ENCODE measurements around the gene RPL31. TPM values are rescaled to one million over a fixed set of nuclear protein-coding genes. Genes with fewer than 3 reads are reported as not detected.

Gene RPL31
- total RNA-seq, 1 experiment from 2014 or later: 1,893 TPM

DNA sequence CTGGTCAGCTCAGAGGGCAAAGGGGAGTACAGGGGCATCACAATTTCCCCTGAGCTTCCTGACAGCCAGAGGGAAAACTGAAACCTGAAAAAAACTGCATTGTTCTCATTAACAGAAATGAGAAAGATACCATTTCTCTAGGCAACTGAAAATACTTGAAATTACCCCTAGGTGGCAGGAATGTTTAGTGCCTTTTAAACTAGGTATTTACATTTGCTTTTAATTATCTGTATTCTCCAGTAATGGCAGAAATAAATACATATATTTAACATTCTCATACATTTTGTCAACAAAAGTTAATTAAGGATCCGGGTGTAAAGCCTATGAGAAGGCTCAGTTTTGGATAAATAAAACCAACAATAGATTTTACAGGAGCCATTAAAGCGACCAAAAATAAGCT lies 34.5 kb downstream of the RPL31 start:
- Histone ChIP-seq H2AK5ac (ENCODE audit: insufficient read length, low read length) (no peak overlapping the region), H3T11ph (ENCODE audit: low read length) (no peak overlapping the region), H2BK12ac (ENCODE audit: insufficient read length, low read depth, low read length) (no peak overlapping the region), H2AFZ (ENCODE audit: low read length) (no peak overlapping the region), H3K27me3 (ENCODE audit: insufficient read depth, low read length) (no peaks in the 10 kb centered on the region), H2BK20ac (ENCODE audit: low read depth, low read length, poor library complexity, severe bottlenecking) (no peak overlapping the region), H3K79me1 (ENCODE audit: insufficient read depth, low read depth, low read length, poor library complexity, severe bottlenecking) (no peaks in the 10 kb centered on the region), H3K4me1 (ENCODE audit: insufficient read depth, low read length) (no peaks in the 10 kb centered on the region), H3K23ac (ENCODE audit: insufficient read length, low read depth, low read length) (no peak overlapping the region), H3K79me2 (ENCODE audit: insufficient read depth, low read length) (no peaks in the 10 kb centered on the region), H2BK15ac (ENCODE audit: low read depth, low read length) (no peak overlapping the region), H2BK120ac (ENCODE audit: low read depth, low read length, poor library complexity, severe bottlenecking) (no peak overlapping the region), H3K9me3 (ENCODE audit: control insufficient read depth, low read depth, low read length) (no peaks in the 10 kb centered on the region), H4K8ac (replicated peaks; ENCODE audit: insufficient read length, low read depth, low read length) (no peak overlapping the region), H4K5ac (ENCODE audit: insufficient read length, low read depth, low read length) (no peak overlapping the region), H3K4ac (ENCODE audit: low read depth, low read length) (no peak overlapping the region), H2BK5ac (ENCODE audit: insufficient read length, low read length) (no peak overlapping the region), H3K14ac (ENCODE audit: insufficient read depth, low read length) (no peak overlapping the region), H3K56ac (ENCODE audit: insufficient read length, low read depth, low read length) (no peak overlapping the region), H3K9ac (ENCODE audit: extremely low read depth, insufficient read length, low read length) (no peak overlapping the region), H3K18ac (ENCODE audit: insufficient read length, low read depth, low read length) (no peak overlapping the region), H3K27ac (ENCODE audit: insufficient read length, low read depth, low read length) (no peak overlapping the region), H3K23me2 (ENCODE audit: insufficient read length, low read depth, low read length, poor library complexity, severe bottlenecking) (no peaks in the 10 kb centered on the region), H3K4me2 (ENCODE audit: insufficient read depth, insufficient read length, low read length) (no peak overlapping the region), H4K20me1 (ENCODE audit: control insufficient read depth, insufficient read depth, insufficient read length) (no peaks in the 10 kb centered on the region), H4K91ac (ENCODE audit: insufficient read length, low read depth, low read length) (no peak overlapping the region)
- no peak for DNase-seq
- Mint-ChIP-seq H3K27me3 (ENCODE audit: low read depth) (no peaks in the 10 kb centered on the region), H3K9me3 (no peaks in the 10 kb centered on the region; a peak in 1 of 5 replicates), H3K4me1 (no peaks in the 10 kb centered on the region), H3K27ac (peak overlapping the region in 1 of 3 experiments; percentile 67; a peak in 2 of 7 replicates), H3K36me3 (ENCODE audit: insufficient read depth in 1 of 3, low read depth in 3 of 3) (peaks cover 23 to 47% (median 33%) of the 10 kb centered on the region in 3 experiments; a peak in 6 of 7 replicates), H3K4me3 (no peak overlapping the region)
- no CpG with 5 or more reads among the region's 2 CpGs for WGBS (ENCODE audit: extremely low coverage, insufficient read length, low lambda C conversion rate)
- TF ChIP-seq, protein P1, sequence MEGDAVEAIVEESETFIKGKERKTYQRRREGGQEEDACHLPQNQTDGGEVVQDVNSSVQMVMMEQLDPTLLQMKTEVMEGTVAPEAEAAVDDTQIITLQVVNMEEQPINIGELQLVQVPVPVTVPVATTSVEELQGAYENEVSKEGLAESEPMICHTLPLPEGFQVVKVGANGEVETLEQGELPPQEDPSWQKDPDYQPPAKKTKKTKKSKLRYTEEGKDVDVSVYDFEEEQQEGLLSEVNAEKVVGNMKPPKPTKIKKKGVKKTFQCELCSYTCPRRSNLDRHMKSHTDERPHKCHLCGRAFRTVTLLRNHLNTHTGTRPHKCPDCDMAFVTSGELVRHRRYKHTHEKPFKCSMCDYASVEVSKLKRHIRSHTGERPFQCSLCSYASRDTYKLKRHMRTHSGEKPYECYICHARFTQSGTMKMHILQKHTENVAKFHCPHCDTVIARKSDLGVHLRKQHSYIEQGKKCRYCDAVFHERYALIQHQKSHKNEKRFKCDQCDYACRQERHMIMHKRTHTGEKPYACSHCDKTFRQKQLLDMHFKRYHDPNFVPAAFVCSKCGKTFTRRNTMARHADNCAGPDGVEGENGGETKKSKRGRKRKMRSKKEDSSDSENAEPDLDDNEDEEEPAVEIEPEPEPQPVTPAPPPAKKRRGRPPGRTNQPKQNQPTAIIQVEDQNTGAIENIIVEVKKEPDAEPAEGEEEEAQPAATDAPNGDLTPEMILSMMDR (conservative IDR thresholded peaks at IDR 0.05): peak; percentile 66
